BE2C (cell line): ENCODE measurements around the gene LNX2.

ENCODE experiments used
- DNase-seq: peaks from one replicate; pipeline ENCODE4 v3.0.0-alpha.2; 2020
- H3K27me3 ChIP-seq: fragments of 250-450 bp; sonication (Bioruptor Pico); 2 replicates; pipeline ENCODE4 v1.5.1; 2020; ENCODE audit warnings: mild to moderate bottlenecking
- H3K36me3 ChIP-seq: fragments of 250-450 bp; sonication (Bioruptor Pico); 2 replicates; pipeline ENCODE4 v1.5.1; 2020; ENCODE audit warnings: mild to moderate bottlenecking
- H3K4me1 ChIP-seq: fragments of 250-450 bp; sonication (Bioruptor Pico); 2 replicates; pipeline ENCODE4 v1.5.1; 2020
- H3K4me3 ChIP-seq: 2 replicates; pipeline ENCODE4 v1.5.1; 2011; ENCODE audit warnings: low read depth, low read length
- H3K9me3 ChIP-seq: fragments of 250-450 bp; sonication (Bioruptor Pico); 2 replicates; pipeline ENCODE4 v1.5.1; 2020
- TF ChIP-seq, protein P1 (sequence below): IDR thresholded peaks from 2 replicates; pipeline ENCODE4 v1.5.1; 2012; ENCODE audit warnings: mild to moderate bottlenecking, low read depth, low read length

LNX2 gene

GRCh38 chr13:27662738-27663470, 42.6 kb upstream of the LNX2 start:
- TF ChIP-seq, protein P1, sequence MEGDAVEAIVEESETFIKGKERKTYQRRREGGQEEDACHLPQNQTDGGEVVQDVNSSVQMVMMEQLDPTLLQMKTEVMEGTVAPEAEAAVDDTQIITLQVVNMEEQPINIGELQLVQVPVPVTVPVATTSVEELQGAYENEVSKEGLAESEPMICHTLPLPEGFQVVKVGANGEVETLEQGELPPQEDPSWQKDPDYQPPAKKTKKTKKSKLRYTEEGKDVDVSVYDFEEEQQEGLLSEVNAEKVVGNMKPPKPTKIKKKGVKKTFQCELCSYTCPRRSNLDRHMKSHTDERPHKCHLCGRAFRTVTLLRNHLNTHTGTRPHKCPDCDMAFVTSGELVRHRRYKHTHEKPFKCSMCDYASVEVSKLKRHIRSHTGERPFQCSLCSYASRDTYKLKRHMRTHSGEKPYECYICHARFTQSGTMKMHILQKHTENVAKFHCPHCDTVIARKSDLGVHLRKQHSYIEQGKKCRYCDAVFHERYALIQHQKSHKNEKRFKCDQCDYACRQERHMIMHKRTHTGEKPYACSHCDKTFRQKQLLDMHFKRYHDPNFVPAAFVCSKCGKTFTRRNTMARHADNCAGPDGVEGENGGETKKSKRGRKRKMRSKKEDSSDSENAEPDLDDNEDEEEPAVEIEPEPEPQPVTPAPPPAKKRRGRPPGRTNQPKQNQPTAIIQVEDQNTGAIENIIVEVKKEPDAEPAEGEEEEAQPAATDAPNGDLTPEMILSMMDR = no peak
- Histone ChIP-seq H3K4me3 (no peak overlapping the region), H3K4me1 (no peaks in the 10 kb centered on the region), H3K9me3 (no peaks in the 10 kb centered on the region), H3K36me3 (peaks cover 3% of the 10 kb centered on the region; the same call in 1 of the 2 replicates), H3K27me3 (no peaks in the 10 kb centered on the region)
- no peak for DNase-seq

DNA sequence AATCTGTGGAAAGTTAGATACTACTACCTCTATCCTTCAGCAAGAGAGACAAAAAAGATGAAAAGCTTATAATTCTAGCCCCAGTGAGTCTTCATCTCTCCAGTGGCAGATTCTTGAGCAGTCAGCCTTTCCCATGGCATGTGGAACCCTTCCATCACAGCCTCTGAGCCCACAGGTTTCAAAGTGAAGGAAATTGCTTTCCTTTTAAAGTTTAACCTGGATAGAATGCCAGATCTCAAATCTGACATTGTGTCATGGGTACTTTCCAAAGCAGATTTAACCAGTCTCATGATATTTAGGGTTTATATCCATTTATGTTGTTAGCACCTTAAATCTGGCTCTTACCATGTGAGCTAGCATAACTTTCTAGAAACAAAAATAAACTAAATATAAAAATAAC, 40.7 kb upstream of the LNX2 start:
- no peaks in the 10 kb centered on the region for H3K4me1 ChIP-seq
- H3K4me3 ChIP-seq = no peak overlapping the region
- TF ChIP-seq, protein P1 = no peak
- no peaks in the 10 kb centered on the region for H3K9me3 ChIP-seq
- no peaks in the 10 kb centered on the region for H3K27me3 ChIP-seq
- DNase-seq = no peak
- H3K36me3 ChIP-seq = no peaks in the 10 kb centered on the region

GRCh38 chr13:27660511-27660910, 40.2 kb upstream of the LNX2 start:
- no peaks in the 10 kb centered on the region for H3K36me3 ChIP-seq
- TF ChIP-seq, protein P1 = no peak
- no peak overlapping the region for H3K4me3 ChIP-seq
- no peaks in the 10 kb centered on the region for H3K27me3 ChIP-seq
- no peak for DNase-seq
- no peaks in the 10 kb centered on the region for H3K4me1 ChIP-seq
- H3K9me3 ChIP-seq = no peaks in the 10 kb centered on the region

GRCh38 chr13:27659145-27659865, 39.0 kb upstream of the LNX2 start:
- no peaks in the 10 kb centered on the region for H3K9me3 ChIP-seq
- no peaks in the 10 kb centered on the region for H3K27me3 ChIP-seq
- DNase-seq = no peak
- no peak overlapping the region for H3K4me3 ChIP-seq
- H3K4me1 ChIP-seq = no peaks in the 10 kb centered on the region
- no peaks in the 10 kb centered on the region for H3K36me3 ChIP-seq
- TF ChIP-seq, protein P1 = no peak

DNA sequence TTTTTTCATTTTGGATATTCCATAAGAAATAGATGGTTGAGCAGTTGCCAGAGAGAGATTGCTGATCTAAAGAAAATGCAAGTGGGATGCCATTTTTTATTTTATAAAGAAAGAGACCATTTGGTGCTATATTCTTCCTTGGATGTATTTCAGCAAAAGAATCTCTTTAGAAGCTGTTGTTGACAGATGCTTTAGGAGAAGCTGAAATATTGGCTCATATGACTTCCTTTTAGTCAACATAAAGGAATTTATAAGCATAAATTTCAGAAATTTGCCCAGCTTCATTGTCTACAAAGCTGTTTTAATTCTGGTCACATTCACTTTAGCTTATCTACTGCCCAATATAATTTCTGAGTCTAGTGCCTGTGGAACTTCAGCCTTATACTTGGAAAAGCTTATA, 38.2 kb upstream of the LNX2 start:
- H3K27me3 ChIP-seq = no peaks in the 10 kb centered on the region
- H3K4me1 ChIP-seq = no peaks in the 10 kb centered on the region
- H3K36me3 ChIP-seq = no peaks in the 10 kb centered on the region
- TF ChIP-seq, protein P1 = no peak
- H3K9me3 ChIP-seq = no peaks in the 10 kb centered on the region
- no peak overlapping the region for H3K4me3 ChIP-seq
- no peak for DNase-seq

GRCh38 chr13:27657724-27658123, 37.4 kb upstream of the LNX2 start:
- Histone ChIP-seq H3K9me3 (no peaks in the 10 kb centered on the region), H3K36me3 (no peaks in the 10 kb centered on the region), H3K4me1 (no peaks in the 10 kb centered on the region), H3K4me3 (no peak overlapping the region), H3K27me3 (no peaks in the 10 kb centered on the region)
- TF ChIP-seq, protein P1 = no peak
- DNase-seq = no peak
